Epithelial cell of alveolus of lung (primary cell): ENCODE measurements around the gene CEBPB. TPM values are rescaled to one million over a fixed set of nuclear protein-coding genes. Genes with fewer than 3 reads are reported as not detected.

Experiments
- total RNA-seq: library from RNA; depleted of rRNA; stranded (reverse); fragments of >200 nt; gene quantifications from 2 replicates; pipeline ENCODE4 v1.2.1, GENCODE V29; 2015

CEBPB gene
- 101 and 226 TPM in 2 replicates for total RNA-seq

DNA sequence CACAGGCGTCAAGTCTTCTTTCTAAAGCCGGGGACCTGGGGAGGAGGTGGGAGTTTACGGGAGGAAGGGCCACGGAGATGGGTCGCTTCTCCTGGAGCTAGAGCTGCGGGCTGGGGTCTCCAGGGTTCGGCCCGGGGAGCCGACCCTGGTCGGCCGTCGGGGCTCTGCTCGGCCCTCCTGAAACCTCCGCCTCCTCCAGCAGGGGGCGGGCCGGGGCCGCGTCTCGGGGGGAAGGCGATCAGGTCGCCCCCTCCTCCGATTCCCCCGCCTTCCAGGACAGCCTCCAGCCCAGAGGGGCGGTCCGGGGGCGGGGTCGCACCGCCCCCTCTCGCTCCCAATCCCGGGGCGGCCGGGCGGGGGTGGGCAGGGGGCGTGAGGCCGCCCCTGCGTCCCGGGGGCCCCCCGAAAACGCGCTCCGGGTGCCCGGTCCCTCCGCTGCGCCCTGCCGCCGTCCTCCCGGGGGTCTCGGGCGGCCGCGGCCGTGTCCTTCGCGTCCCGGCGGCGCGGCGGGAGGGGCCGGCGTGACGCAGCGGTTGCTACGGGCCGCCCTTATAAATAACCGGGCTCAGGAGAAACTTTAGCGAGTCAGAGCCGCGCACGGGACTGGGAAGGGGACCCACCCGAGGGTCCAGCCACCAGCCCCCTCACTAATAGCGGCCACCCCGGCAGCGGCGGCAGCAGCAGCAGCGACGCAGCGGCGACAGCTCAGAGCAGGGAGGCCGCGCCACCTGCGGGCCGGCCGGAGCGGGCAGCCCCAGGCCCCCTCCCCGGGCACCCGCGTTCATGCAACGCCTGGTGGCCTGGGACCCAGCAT, at the start of gene CEBPB:
TSS of gene CEBPB (plus strand) at position 580 of the 814 bp plus-strand sequence. CDS start at position 784, 204 bp downstream.

DNA sequence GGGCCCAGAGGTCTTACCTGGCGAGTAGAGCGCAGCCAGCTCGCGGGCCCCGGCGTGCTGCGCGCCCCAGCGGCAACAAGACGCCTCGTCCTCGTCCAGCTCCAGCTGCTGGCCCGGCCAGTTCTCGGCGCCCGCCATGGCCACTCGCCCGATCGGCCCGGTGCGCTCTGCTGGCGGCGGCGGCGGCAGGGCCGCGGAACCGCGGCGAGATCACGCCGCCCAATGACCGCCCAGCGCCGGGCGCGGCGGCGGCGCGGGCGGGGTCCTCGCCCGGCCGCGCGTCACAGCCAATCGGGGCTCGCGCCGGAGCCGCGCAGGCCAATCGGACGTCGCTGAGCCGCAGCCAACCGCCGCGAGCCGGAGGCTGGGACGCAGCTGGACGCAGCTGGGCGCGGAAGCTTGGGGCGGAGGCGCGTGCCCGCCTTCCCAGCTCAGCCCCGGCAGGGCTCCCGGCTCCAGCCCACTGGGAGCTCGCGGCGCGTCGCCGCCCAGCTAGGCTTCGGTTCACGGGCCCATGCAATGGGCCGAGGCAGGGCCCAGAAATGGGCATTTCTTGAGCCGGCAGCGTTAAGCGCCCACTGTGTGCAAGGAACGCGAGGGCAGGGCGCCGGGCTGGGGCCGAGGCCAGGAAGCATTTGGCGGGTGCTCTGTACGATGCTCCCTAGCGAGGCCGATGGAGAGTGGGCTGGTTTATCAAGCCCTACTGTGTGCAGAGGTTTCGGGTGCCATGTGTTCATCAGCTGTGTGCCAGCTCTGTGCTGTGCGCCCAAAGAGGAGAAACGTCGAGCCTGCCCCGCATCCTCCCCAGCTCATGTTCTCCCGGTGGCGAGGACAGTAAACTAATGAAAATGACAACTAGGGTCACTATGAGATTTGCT, 36.9 kb upstream of the CEBPB start, which contains the start of gene PEDS1:
TSS of gene PEDS1 (minus strand) at position 224 of the 878 bp plus-strand sequence. CDS start at position 138, 86 bp downstream.

Other genes with a start within 250 kb of the CEBPB start
- 11.7 and 12.4 TPM in 2 replicates for gene SNAI1, start 207.8 kb upstream of the CEBPB start, total RNA-seq
- gene UBE2V1, start 77.7 kb upstream of the CEBPB start, total RNA-seq = 59.2 and 73.6 TPM in 2 replicates
- 37.0 and 41.1 TPM in 2 replicates for gene PEDS1, start 37.1 kb upstream of the CEBPB start, total RNA-seq